ENCODE results near the gene RAB11FIP3.

DNA sequence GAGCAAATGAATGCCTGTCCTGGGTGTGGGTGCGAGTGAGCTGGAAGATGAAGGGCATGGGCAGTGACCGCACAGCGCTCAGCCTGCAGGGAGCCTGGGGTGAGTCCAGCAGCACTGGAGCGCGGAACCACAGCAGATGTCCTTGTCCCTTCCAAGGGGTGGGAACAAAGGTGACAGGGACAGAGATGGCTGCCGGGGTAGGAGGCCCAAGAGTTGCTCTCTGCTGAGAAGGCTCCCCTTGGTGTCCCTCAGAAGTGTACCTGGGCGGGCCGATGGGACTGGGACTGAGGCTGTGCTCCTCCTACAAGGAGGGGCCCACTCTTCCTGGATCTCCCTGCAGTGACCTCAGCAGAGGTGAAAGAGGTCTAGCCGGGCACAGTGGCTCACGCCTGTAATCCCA is 36.1 kb upstream of the RAB11FIP3 start:
- TF ChIP-seq, protein P1, sequence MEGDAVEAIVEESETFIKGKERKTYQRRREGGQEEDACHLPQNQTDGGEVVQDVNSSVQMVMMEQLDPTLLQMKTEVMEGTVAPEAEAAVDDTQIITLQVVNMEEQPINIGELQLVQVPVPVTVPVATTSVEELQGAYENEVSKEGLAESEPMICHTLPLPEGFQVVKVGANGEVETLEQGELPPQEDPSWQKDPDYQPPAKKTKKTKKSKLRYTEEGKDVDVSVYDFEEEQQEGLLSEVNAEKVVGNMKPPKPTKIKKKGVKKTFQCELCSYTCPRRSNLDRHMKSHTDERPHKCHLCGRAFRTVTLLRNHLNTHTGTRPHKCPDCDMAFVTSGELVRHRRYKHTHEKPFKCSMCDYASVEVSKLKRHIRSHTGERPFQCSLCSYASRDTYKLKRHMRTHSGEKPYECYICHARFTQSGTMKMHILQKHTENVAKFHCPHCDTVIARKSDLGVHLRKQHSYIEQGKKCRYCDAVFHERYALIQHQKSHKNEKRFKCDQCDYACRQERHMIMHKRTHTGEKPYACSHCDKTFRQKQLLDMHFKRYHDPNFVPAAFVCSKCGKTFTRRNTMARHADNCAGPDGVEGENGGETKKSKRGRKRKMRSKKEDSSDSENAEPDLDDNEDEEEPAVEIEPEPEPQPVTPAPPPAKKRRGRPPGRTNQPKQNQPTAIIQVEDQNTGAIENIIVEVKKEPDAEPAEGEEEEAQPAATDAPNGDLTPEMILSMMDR (IDR thresholded peaks at IDR 0.05 in 8 of 11, conservative IDR thresholded peaks at IDR 0.05 in 3 of 11) = no peak
- TF ChIP-seq POLR2A (IDR thresholded peaks at IDR 0.05) = no peak

All from spleen (tissue), 7 donors.